MM.1S (cell line): ENCODE measurements around the gene ZNF205.

ENCODE experiments used
- EZH2 ChIP-seq: fragments of 300-600 bp; sonication (generic); optimal IDR thresholded peaks from 2 replicates; pipeline ENCODE3; 2017; ENCODE audit warnings: low read depth, mild to moderate bottlenecking, antibody characterized with exemption, low read length, mixed read lengths
- TF ChIP-seq, protein P1 (sequence below): fragments of 300-600 bp; sonication (generic); IDR thresholded peaks from 2 replicates; pipeline ENCODE4 v1.5.1; 2016; ENCODE audit warnings: antibody characterized with exemption, low read length, mixed read lengths

DNA sequence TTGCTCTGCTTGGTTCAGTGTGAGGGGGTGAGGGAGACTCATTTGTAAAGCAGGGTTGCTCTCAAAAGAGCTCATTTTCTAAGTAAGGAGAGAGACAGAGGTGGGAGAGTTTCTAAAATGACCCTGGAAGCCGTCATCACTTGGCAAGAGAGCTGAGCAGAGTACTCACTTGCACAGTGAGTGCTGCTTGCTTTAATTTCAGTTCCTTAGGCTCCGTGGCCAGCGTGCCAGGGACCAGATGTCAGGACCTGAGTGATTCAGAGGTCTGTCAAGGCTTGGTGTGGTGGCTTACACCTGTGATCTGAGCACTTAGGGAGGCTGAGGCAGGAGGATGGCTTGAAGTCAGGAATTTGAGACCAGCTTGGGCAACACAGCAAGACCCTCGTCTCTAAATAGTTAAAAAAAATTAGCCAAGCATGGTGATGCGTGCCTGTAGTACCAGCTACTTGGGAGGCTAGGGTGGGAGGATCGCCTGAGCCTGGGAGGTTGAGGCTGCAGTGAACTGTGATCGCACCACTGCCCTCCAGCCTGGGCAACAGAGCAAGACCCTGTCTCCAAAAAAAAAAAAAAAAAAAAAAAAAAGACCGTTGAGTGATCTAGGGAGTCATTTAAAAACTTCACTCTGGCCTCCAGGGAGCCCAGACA lies 10.7 kb downstream of the ZNF205 start:
- TF ChIP-seq, protein P1, sequence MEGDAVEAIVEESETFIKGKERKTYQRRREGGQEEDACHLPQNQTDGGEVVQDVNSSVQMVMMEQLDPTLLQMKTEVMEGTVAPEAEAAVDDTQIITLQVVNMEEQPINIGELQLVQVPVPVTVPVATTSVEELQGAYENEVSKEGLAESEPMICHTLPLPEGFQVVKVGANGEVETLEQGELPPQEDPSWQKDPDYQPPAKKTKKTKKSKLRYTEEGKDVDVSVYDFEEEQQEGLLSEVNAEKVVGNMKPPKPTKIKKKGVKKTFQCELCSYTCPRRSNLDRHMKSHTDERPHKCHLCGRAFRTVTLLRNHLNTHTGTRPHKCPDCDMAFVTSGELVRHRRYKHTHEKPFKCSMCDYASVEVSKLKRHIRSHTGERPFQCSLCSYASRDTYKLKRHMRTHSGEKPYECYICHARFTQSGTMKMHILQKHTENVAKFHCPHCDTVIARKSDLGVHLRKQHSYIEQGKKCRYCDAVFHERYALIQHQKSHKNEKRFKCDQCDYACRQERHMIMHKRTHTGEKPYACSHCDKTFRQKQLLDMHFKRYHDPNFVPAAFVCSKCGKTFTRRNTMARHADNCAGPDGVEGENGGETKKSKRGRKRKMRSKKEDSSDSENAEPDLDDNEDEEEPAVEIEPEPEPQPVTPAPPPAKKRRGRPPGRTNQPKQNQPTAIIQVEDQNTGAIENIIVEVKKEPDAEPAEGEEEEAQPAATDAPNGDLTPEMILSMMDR = no peak
- no peak for TF ChIP-seq EZH2
